ENCODE data around the gene H2BK1. TPM values are rescaled to one million over a fixed set of nuclear protein-coding genes. Genes with fewer than 3 reads are reported as not detected.

The H2BK1 gene
- total and polyA plus RNA-seq, 2 of the 13 experiments (the other 11 are each of a cell fraction or from before 2014, with no cell fraction given), result not detected

- TF ChIP-seq ETS1 (CRISPR knock-in tag; IDR thresholded peaks at IDR 0.05), result no peak
- no peak for TF ChIP-seq KIAA2018 (CRISPR knock-in tag; IDR thresholded peaks at IDR 0.05; ENCODE audit: borderline replicate concordance)
- TF ChIP-seq RAD51 (IDR thresholded peaks at IDR 0.05; ENCODE audit: borderline replicate concordance), result no peak
- no peak for TF ChIP-seq MEIS1 (CRISPR knock-in tag; IDR thresholded peaks at IDR 0.05; ENCODE audit: borderline replicate concordance)
- 0 out of 2 replicates have a peak, but pooled peaks have one; percentile 55 for TF ChIP-seq ZMYM4 (CRISPR knock-in tag; IDR thresholded peaks at IDR 0.05)
- no peak; the same call in 1 of the 2 replicates for TF ChIP-seq RXRB (CRISPR knock-in tag; IDR thresholded peaks at IDR 0.05; ENCODE audit: borderline replicate concordance)
- TF ChIP-seq ZNF547 (CRISPR knock-in tag; IDR thresholded peaks at IDR 0.05), result peak; percentile 79; the same call in 1 of the 2 replicates
- peak; percentile 20; the same call in 1 of the 2 replicates for TF ChIP-seq ELF4 (CRISPR knock-in tag; IDR thresholded peaks at IDR 0.05; ENCODE audit: borderline replicate concordance)
- TF ChIP-seq ZNF143 (CRISPR knock-in tag; IDR thresholded peaks at IDR 0.05), result peak; percentile 97
- TF ChIP-seq PLSCR1 (CRISPR knock-in tag; IDR thresholded peaks at IDR 0.05; ENCODE audit: borderline replicate concordance), result no peak
- peak; percentile 90; the same call in 1 of the 2 replicates for TF ChIP-seq ZNF788 (CRISPR knock-in tag; IDR thresholded peaks at IDR 0.05; ENCODE audit: borderline replicate concordance)
- TF ChIP-seq GMEB2 (CRISPR knock-in tag; IDR thresholded peaks at IDR 0.05; ENCODE audit: low read depth), result no peak; the same call in 1 of the 2 replicates
- TF ChIP-seq ZNF572 (CRISPR knock-in tag; IDR thresholded peaks at IDR 0.05), result no peak
- TF ChIP-seq SALL1 (CRISPR knock-in tag; IDR thresholded peaks at IDR 0.05), result peak; percentile 75
These were observed 16.8 kb upstream of the H2BK1 start, which contains the start of gene ABCF2 (continued) for GRCh38 chr7:151226875-151227782.
